ENCODE measurements around the gene BACH2.

BACH2 gene

DNA sequence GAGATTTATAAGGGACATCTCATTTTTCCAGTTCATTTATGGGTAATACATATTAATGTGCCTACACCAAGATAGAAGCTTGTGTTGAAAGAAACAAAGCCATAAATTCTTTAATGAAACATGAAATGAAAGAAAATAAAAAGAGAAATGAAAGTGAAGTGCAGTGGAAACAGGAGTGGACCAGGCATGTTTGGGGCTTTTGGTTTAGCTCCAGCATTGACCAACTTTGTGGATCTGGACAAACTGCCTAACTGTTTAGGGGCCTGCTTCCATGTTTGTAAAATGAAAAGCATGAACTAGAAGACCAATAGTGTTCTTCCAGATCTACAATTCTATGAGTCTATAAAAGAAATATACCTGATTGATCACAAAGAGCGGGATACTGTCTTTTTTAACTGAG lies 277.4 kb downstream of the BACH2 start:
- DNase-seq, result no peak

DNA sequence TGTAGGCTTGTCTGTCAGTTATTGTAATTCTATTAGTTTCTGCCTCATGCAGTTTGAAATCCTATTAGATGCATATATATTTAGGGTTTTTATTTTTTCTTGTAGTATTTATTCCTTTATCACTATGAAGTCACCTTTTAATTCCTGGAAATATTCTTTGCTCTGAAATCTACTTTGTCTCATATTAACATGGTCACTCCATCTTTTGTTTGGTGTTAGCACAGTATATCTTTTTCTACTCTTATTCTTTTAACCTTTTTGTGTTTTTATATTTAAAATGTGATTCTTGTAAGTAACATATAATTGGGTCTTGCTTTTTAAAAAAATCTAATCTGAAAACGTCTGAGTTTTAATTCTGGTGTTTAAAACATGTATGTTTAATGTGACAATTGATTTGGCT lies 280.8 kb downstream of the BACH2 start:
- no peak for DNase-seq

GRCh38 chr6:90008908-90009501 lies 287.6 kb downstream of the BACH2 start:
- DNase-seq, result no peak

- no peak for DNase-seq
These were observed 288.3 kb downstream of the BACH2 start for GRCh38 chr6:90008189-90008907.

- no peak for DNase-seq
These were observed 291.4 kb downstream of the BACH2 start for GRCh38 chr6:90005048-90005827.

DNA sequence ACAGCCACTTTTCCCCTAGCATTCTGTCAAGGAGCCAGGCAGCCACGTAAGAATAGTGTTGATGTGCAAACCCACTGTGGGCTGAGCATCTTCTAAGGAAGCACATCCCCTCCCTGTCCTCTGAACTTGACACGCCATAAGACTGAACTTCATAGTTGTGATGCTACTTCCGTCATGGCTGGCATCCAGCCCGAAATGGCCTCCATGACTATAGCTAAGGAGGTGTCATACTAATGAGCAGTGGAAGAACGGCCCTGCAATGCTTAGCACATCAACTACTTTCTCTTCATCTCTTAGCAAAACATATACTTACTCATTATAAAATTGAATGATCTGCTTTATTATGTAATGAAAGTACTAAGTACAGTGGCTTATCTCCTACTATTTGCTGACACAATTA lies 292.1 kb downstream of the BACH2 start:
- no peak for DNase-seq

DNA sequence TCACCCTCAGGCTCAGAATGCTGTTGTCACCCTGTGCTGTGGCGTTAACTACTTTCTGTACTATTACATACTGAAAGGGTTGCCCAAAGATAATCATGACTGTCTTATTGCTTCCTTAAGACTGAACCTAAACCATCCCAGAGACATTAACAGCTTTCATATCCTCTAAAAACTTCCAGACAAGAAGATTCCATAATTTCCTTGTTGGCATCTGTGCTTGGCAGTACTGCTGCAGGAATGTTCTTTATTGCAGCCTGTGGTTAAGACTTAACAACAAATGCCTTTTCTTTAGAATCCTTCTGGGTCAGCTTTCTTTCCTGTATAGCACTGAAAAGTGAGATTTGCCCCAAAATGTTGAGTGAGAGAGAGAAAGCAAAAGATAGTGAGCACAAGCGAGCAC lies 292.7 kb downstream of the BACH2 start:
- DNase-seq, result no peak

- DNase-seq, result no peak
These were observed 293.4 kb downstream of the BACH2 start for GRCh38 chr6:90003069-90003795.

GRCh38 chr6:90000864-90001731 lies 295.5 kb downstream of the BACH2 start:
- no peak for DNase-seq

GRCh38 chr6:89999945-90000825 lies 296.5 kb downstream of the BACH2 start:
- no peak for DNase-seq

DNA sequence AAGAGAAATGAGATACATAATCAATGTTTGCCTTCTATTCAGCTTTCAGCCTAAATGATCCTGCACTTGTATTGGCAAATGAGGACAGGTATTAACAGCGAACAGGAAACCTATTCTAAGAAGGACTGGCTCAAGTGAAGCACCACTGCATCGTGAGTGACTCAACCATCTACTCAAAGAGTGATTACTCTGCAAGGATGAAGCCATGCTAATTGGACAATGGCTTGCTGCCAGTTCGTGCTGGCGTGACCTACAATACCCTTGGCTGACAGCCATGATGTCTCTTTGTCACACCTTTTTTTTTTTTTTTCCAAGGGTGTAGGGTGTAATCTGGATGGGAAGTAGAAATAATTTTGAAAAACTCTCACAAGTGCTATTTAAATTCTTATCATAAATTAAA lies 297.5 kb downstream of the BACH2 start:
- DNase-seq, result no peak

- no peak for DNase-seq
These were observed 298.9 kb downstream of the BACH2 start for GRCh38 chr6:89997456-89998445.

DNA sequence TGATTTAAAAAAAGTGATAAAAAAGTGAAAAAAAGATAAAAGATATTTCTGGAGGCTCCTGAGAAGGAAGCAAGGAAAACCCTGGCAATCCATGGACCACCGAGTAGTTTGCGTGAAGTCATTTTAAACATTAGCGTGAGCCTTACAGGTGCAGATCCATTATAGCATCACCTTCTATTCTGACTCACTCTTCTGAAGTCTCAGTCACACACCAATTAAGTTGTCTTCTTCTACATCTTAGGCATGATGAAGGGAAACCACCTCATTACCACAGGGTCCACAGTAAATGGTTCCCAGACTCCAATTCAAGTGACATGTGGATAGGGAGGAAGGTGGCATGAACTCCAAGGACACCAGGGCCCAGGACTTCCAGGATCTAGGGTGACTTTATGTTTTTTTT lies 303.2 kb downstream of the BACH2 start:
- DNase-seq, result no peak

GRCh38 chr6:89992818-89993217 lies 303.8 kb downstream of the BACH2 start:
- DNase-seq, result no peak

GRCh38 chr6:89989742-89990141 lies 306.9 kb downstream of the BACH2 start:
- DNase-seq, result no peak

GRCh38 chr6:89987830-89988229 lies 308.8 kb downstream of the BACH2 start:
- DNase-seq, result no peak

- DNase-seq, result no peak
These were observed 309.5 kb downstream of the BACH2 start for GRCh38 chr6:89987140-89987539.

DNA sequence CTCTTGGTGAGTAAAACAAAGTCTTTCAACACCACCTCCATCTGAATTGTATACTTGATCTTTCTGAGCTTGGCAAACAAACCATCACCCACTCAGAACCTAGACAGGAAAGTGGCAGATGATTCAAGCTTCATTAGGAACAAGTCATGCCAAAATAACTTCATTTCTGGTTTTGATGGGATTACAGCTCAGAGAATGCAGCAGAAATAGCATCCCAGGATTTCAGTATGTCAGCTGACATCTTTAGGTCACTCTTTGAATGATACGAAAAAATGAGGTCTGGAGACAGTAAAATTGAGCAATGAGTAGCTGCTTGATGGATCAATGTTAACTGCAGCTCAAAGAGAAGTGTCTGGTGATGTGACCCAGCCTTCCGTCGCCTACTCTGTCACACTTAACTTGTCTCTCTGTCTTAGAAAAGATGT lies 310.0 kb downstream of the BACH2 start:
- DNase-seq, result no peak

- no peak for DNase-seq
These were observed 310.7 kb downstream of the BACH2 start for GRCh38 chr6:89985751-89986493.
